NT2/D1 (cell line): ENCODE results near the gene CLCF1.

Experiments
- SUZ12 ChIP-seq: IDR thresholded peaks from 2 replicates; pipeline ENCODE4 v1.6.1; 2011; ENCODE audit not compliant: insufficient read length, insufficient read depth; ENCODE audit errors: extremely low read depth
- YY1 ChIP-seq: IDR thresholded peaks from 2 replicates; pipeline ENCODE4 v1.6.1; 2011; ENCODE audit not compliant: insufficient read length, insufficient read depth
- ZNF274 ChIP-seq: IDR thresholded peaks from 2 replicates; pipeline ENCODE4 v1.6.1; 2011; ENCODE audit warnings: mild to moderate bottlenecking, low read depth, low read length

- TF ChIP-seq YY1 (no peak), SUZ12 (no peak), ZNF274 (no peak)
Measured at GRCh38 chr11:67344264-67344663, 29.1 kb downstream of the CLCF1 start.
